Naive B cell (primary cell): Measurements from ENCODE around the gene PCED1A. TPM values are rescaled to one million over a fixed set of nuclear protein-coding genes. Genes with fewer than 3 reads are reported as not detected.

Source experiments
- ATAC-seq, 2 donors: fragments of 150-1000 bp; cut with Tn5 transposase; 2 replicates each; pipeline ENCODE4 v1.10.0; 2021; ENCODE audit warnings: low read depth in 2 of 2, mild to moderate bottlenecking in 2 of 2, moderate library complexity in 2 of 2
- DNase-seq: peaks from one replicate; pipeline ENCODE4 v3.0.0; 2022
- H3K27ac Mint-ChIP-seq, 6 donors: one replicate each; pipeline ENCODE4 v1.8.0; 2020 to 2022; ENCODE audit warnings: mild to moderate bottlenecking in 6 of 6, mixed read lengths in 6 of 6, moderate library complexity in 5 of 6, inconsistent platforms in 2 of 6
- H3K27me3 Mint-ChIP-seq, 3 donors: one replicate each; pipeline ENCODE4 v1.8.0; 2021 to 2022; ENCODE audit warnings: mixed read lengths in 3 of 3, mild to moderate bottlenecking in 1 of 3
- H3K36me3 Mint-ChIP-seq, 2 donors: one replicate each; pipeline ENCODE4 v1.8.0; 2020 to 2022; ENCODE audit warnings: mixed read lengths in 2 of 2, inconsistent platforms in 1 of 2, mild to moderate bottlenecking in 1 of 2
- H3K4me1 Mint-ChIP-seq, 3 donors: one replicate each; pipeline ENCODE4 v1.8.0; 2020 to 2022; ENCODE audit warnings: mixed read lengths in 3 of 3, inconsistent platforms in 1 of 3, mild to moderate bottlenecking in 1 of 3, moderate library complexity in 1 of 3
- H3K4me3 Mint-ChIP-seq, 8 donors: one replicate each; pipeline ENCODE4 v1.8.0; 2020 to 2022; ENCODE audit warnings: mild to moderate bottlenecking in 8 of 8, mixed read lengths in 8 of 8, moderate library complexity in 8 of 8, inconsistent platforms in 2 of 8
- H3K9me3 Mint-ChIP-seq, 7 donors: one replicate each; pipeline ENCODE4 v1.8.0; 2020 to 2022; ENCODE audit warnings: mixed read lengths in 7 of 7, mild to moderate bottlenecking in 5 of 7, inconsistent platforms in 2 of 7, moderate library complexity in 1 of 7
- polyA plus RNA-seq, 6 donors: library from polyadenylated mRNA; unstranded; fragments of 300-500 nt; fragmentation: Illumina TruSeq; gene quantifications; one replicate each; pipeline ENCODE4 v1.2.3, GENCODE V29; 2021; ENCODE audit warnings: low read depth in 6 of 6

The PCED1A gene
- polyA plus RNA-seq, 6 donors from 2014 or later, result 16.6 to 38.4 (median 22.5) TPM

DNA sequence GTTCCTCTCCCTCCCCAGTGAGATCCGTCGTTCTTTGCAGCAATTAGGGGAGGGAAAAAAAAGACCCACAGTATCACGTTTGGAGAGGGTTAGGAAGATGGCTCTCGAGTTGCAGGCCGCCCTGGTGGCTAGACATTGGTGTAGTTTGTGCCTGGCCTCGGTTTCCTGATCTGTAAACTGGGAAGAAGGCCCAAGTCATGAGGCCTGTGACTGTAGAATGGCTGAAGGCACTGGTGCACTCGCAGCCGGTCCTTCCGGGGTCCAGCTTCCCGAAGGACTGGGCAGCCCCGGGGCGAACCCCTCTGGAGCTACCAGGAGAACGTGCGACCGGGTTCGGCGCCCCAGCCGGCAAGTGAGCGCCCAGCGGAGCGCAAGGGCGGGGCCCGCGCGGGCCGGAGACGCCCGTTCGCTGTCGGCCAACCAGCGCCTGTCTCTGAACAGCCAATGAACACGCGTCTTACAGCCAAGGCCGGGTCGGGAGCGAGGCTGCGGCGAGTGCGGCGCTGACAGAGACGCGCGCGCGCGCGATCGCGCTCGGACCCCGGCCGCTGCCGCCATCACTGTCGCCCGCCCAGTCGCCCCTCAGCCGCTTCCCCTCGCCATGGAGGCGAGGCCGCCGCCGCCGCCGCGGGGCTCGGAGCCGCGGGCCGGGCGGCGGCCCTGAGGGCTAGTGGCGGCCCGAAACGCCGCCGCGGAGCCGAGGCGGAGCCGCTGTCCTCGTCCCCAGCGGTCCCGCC lies 32.7 kb upstream of the PCED1A start, which contains the start of gene PTPRA:
Gene PTPRA (plus strand): TSS at position 472 of the 737 bp plus-strand sequence. CDS start 90,797 bp downstream, outside the sequence.
- Mint-ChIP-seq H3K27me3 (peaks cover 0 to 9% (median 0%) of the 10 kb centered on the region in 3 donors), H3K36me3 (no peaks in the 10 kb centered on the region), H3K9me3 (no peaks in the 10 kb centered on the region), H3K4me3 (peak within 1 kb of the TSS; percentile 92 to 98 (median 96)), H3K27ac (peak within 1 kb of the TSS; percentile 33 to 97 (median 87)), H3K4me1 (peaks cover 37 to 48% (median 47%) of the 10 kb centered on the region in 3 donors)
- DNase-seq, result peak; percentile 86
- peak; percentile 91 to 94 for ATAC-seq

- Mint-ChIP-seq H3K36me3 (no peaks in the 10 kb centered on the region), H3K27ac (peak overlapping the region in 5 of 6 donors; percentile 33 to 97 (median 94)), H3K27me3 (peaks cover 0 to 9% (median 0%) of the 10 kb centered on the region in 3 donors), H3K4me3 (peak overlapping the region; percentile 92 to 98 (median 96)), H3K4me1 (peaks cover 38 to 49% (median 48%) of the 10 kb centered on the region in 3 donors), H3K9me3 (no peaks in the 10 kb centered on the region)
- peak; percentile 60 for DNase-seq
- peak; percentile 40 for ATAC-seq
Observed at GRCh38 chr20:2872459-2873009, 32.1 kb upstream of the PCED1A start.

DNA sequence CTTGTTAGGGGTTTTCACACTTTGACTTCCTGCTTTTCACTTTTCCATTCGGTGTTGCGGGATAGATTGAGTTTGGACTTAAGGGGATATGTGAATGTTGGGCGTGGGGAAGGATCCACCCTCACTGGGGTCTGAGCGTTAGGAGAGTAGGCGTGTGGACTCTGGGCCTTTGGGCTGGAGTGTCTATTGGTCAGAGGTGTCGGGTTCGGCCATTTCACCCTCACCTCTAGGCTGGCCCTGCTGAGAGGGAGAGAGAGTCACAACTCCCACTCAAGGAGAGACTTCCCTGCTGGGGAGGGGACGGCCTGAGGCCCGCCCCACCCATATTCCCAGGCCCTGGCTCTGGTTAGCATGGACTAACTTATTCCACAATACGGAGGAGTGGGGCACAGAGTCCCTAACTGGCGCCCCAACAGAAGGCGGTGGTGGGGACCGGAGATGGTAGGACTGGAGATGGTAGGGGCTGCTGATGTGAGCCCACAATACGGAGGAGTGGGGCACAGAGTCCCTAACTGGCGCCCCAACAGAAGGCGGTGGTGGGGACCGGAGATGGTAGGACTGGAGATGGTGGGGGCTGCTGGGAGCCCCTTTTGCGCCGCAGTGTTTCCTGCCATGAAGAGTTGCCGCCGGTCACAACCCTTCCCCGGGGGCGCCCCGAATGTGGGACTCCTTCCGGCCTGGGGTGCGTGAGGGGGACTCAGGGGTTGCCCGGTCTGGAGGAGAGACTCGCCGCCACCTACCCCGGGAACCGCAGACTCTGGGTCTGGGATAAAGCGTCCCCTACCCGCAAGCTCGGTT lies 31.4 kb upstream of the PCED1A start:
- Mint-ChIP-seq H3K4me3 (peak overlapping the region; percentile 92 to 98 (median 96)), H3K27me3 (peaks cover 0 to 9% (median 0%) of the 10 kb centered on the region in 3 donors), H3K27ac (peak overlapping the region in 2 of 6 donors; percentile 28 to 60), H3K36me3 (no peaks in the 10 kb centered on the region), H3K4me1 (peaks cover 41 to 53% (median 42%) of the 10 kb centered on the region in 3 donors), H3K9me3 (no peaks in the 10 kb centered on the region)
- ATAC-seq (no peak), DNase-seq (no peak)

GRCh38 chr20:2871111-2871465 lies 30.6 kb upstream of the PCED1A start:
- Mint-ChIP-seq H3K27me3 (peaks cover 0 to 9% (median 0%) of the 10 kb centered on the region in 3 donors), H3K27ac (no peak overlapping the region), H3K9me3 (no peaks in the 10 kb centered on the region), H3K36me3 (no peaks in the 10 kb centered on the region), H3K4me1 (peaks cover 33 to 46% (median 34%) of the 10 kb centered on the region in 3 donors), H3K4me3 (peak overlapping the region in 5 of 8 donors; percentile 45 to 98 (median 84))
- ATAC-seq, result no peak
- no peak for DNase-seq

- Mint-ChIP-seq H3K4me1 (peaks cover 17 to 29% (median 18%) of the 10 kb centered on the region in 3 donors), H3K27ac (no peak overlapping the region)
Observed at GRCh38 chr20:2869381-2869780, 28.9 kb upstream of the PCED1A start.

GRCh38 chr20:2867081-2867864 lies 26.8 kb upstream of the PCED1A start:
- peaks cover 5 to 16% (median 10%) of the 10 kb centered on the region in 3 donors for H3K4me1 Mint-ChIP-seq
- H3K36me3 Mint-ChIP-seq, result no peaks in the 10 kb centered on the region
- H3K9me3 Mint-ChIP-seq, result no peaks in the 10 kb centered on the region
- no peak overlapping the region for H3K27ac Mint-ChIP-seq
- no peak for ATAC-seq
- H3K4me3 Mint-ChIP-seq, result no peak overlapping the region
- peaks cover 0 to 9% (median 0%) of the 10 kb centered on the region in 3 donors for H3K27me3 Mint-ChIP-seq
- no peak for DNase-seq

More at GRCh38 chr20:2869381-2869780, 28.9 kb upstream of the PCED1A start:
- peaks cover 0 to 9% (median 0%) of the 10 kb centered on the region in 3 donors for H3K27me3 Mint-ChIP-seq
- no peak for DNase-seq
- ATAC-seq, result no peak
- H3K9me3 Mint-ChIP-seq, result no peaks in the 10 kb centered on the region
- H3K36me3 Mint-ChIP-seq, result no peaks in the 10 kb centered on the region
- H3K4me3 Mint-ChIP-seq, result peak overlapping the region in 1 of 8 donors; percentile 37

- no peak for ATAC-seq
- H3K36me3 Mint-ChIP-seq, result peaks cover 0 to 3% of the 10 kb centered on the region in 2 donors
- no peaks in the 10 kb centered on the region for H3K9me3 Mint-ChIP-seq
- H3K27me3 Mint-ChIP-seq, result peaks cover 0 to 2% (median 0%) of the 10 kb centered on the region in 3 donors
- no peak overlapping the region for H3K4me3 Mint-ChIP-seq
- DNase-seq, result no peak
- H3K27ac Mint-ChIP-seq, result peak overlapping the region in 1 of 6 donors; percentile 44
- peaks cover 0 to 9% (median 3%) of the 10 kb centered on the region in 3 donors for H3K4me1 Mint-ChIP-seq
Observed at GRCh38 chr20:2866236-2866635, 25.8 kb upstream of the PCED1A start.

GRCh38 chr20:2865630-2866029 lies 25.2 kb upstream of the PCED1A start:
- no peak overlapping the region for H3K4me3 Mint-ChIP-seq
- H3K9me3 Mint-ChIP-seq, result no peaks in the 10 kb centered on the region
- no peak for DNase-seq
- peaks cover 0 to 9% (median 3%) of the 10 kb centered on the region in 3 donors for H3K4me1 Mint-ChIP-seq
- H3K27me3 Mint-ChIP-seq, result no peaks in the 10 kb centered on the region
- H3K36me3 Mint-ChIP-seq, result peaks cover 0 to 7% of the 10 kb centered on the region in 2 donors
- no peak for ATAC-seq
- no peak overlapping the region for H3K27ac Mint-ChIP-seq

DNA sequence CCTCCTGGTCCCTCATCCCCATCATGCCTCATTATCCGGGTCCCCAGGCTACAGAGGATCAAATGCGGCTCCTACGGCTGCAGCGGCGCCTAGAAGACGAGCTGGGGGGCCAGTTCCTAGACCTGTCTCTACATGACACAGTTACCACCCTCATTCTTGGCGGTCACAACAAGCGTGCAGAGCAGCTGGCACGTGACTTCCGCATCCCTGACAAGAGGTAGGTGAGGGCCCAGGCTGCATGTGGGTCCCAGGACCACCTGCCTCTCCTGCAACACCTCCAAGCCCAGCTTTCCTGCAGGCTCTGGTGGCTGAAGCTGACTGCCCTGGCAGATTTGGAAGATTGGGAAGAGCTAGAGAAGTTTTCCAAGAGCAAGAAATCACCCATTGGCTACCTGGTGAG lies 24.6 kb upstream of the PCED1A start:
- H3K27ac Mint-ChIP-seq, result no peak overlapping the region
- H3K9me3 Mint-ChIP-seq, result no peaks in the 10 kb centered on the region
- no peak for ATAC-seq
- no peak for DNase-seq
- H3K4me3 Mint-ChIP-seq, result no peak overlapping the region
- no peaks in the 10 kb centered on the region for H3K27me3 Mint-ChIP-seq
- H3K36me3 Mint-ChIP-seq, result peaks cover 0 to 7% of the 10 kb centered on the region in 2 donors
- peaks cover 0 to 9% (median 3%) of the 10 kb centered on the region in 3 donors for H3K4me1 Mint-ChIP-seq

DNA sequence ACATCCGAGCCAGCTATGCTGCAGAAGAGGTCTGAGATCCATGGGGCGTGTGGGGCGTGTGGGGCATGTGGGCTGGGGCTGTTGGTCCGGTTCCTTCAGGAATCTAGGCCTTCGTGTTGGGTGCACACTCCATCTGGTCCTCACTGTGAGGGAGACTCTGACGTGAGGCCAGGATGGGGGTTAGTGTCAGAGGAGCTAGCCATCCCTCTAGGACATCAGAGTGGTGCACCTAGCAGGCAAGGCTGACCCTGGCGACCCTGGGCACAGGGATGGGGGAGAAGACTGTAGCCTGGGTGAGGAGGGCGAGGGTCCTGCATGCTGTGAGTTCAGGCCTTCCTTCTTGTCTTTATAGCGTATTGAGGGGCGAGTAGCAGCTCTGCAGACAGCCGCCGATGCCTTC lies 24.2 kb upstream of the PCED1A start:
- no peak overlapping the region for H3K27ac Mint-ChIP-seq
- H3K36me3 Mint-ChIP-seq, result peaks cover 0 to 7% of the 10 kb centered on the region in 2 donors
- no peak overlapping the region for H3K4me3 Mint-ChIP-seq
- peaks cover 0 to 9% (median 3%) of the 10 kb centered on the region in 3 donors for H3K4me1 Mint-ChIP-seq
- DNase-seq (no peak), ATAC-seq (no peak)
- H3K9me3 Mint-ChIP-seq, result no peaks in the 10 kb centered on the region
- no peaks in the 10 kb centered on the region for H3K27me3 Mint-ChIP-seq

GRCh38 chr20:2859330-2860121 lies 19.1 kb upstream of the PCED1A start:
- no peaks in the 10 kb centered on the region for H3K27me3 Mint-ChIP-seq
- no peak overlapping the region for H3K27ac Mint-ChIP-seq
- ATAC-seq (no peak), DNase-seq (no peak)
- no peak overlapping the region for H3K4me3 Mint-ChIP-seq
- peaks cover 0 to 3% (median 0%) of the 10 kb centered on the region in 3 donors for H3K4me1 Mint-ChIP-seq
- H3K36me3 Mint-ChIP-seq, result peaks cover 3 to 7% of the 10 kb centered on the region in 2 donors
- no peaks in the 10 kb centered on the region for H3K9me3 Mint-ChIP-seq

- Mint-ChIP-seq H3K9me3 (no peaks in the 10 kb centered on the region), H3K27ac (peak overlapping the region in 1 of 6 donors; percentile 83)
Observed at GRCh38 chr20:2858591-2858990, 18.1 kb upstream of the PCED1A start.

More at GRCh38 chr20:2858591-2858990, 18.1 kb upstream of the PCED1A start:
- no peak overlapping the region for H3K4me3 Mint-ChIP-seq
- DNase-seq, result no peak
- peaks cover 0 to 6% (median 3%) of the 10 kb centered on the region in 3 donors for H3K4me1 Mint-ChIP-seq
- peaks cover 3 to 7% of the 10 kb centered on the region in 2 donors for H3K36me3 Mint-ChIP-seq
- ATAC-seq, result no peak
- H3K27me3 Mint-ChIP-seq, result no peaks in the 10 kb centered on the region
